ENCODE measurements around the gene FARS2.

FARS2 gene

DNA sequence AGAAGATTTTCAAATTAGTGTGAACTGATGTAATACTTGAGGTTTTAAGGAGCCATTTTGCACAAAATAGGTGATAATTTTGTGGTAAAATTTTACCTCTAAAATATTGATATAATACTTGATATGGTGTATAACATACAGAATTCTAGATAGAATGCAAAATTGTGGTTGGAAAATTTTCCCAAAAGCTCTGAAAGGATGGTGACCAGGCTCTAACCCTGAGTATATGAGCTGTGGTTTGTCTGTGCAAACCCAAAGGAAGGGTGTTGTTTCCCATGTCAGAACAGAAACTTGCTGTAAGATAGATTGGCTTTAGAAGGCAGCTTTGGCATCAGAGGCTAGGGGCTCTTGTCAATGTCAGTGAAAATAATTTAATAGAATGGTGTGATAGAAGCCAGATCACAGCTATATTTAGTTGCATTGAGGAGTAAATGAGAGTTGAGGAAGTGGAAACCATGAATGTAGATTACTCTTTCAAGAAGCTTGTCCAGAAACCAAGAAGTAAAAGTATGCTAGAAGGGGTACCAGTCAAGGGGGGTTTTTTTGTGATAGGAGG lies 257.7 kb downstream of the FARS2 start:
- DNase-seq (ENCODE audit: low spot score) = no peak
- no peak overlapping the region for H3K27ac ChIP-seq
- POLR2A ChIA-PET (ENCODE audit: low non-redundant PET) = no interaction called here
- TF ChIP-seq, protein P1, sequence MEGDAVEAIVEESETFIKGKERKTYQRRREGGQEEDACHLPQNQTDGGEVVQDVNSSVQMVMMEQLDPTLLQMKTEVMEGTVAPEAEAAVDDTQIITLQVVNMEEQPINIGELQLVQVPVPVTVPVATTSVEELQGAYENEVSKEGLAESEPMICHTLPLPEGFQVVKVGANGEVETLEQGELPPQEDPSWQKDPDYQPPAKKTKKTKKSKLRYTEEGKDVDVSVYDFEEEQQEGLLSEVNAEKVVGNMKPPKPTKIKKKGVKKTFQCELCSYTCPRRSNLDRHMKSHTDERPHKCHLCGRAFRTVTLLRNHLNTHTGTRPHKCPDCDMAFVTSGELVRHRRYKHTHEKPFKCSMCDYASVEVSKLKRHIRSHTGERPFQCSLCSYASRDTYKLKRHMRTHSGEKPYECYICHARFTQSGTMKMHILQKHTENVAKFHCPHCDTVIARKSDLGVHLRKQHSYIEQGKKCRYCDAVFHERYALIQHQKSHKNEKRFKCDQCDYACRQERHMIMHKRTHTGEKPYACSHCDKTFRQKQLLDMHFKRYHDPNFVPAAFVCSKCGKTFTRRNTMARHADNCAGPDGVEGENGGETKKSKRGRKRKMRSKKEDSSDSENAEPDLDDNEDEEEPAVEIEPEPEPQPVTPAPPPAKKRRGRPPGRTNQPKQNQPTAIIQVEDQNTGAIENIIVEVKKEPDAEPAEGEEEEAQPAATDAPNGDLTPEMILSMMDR (conservative IDR thresholded peaks at IDR 0.05; ENCODE audit: low read depth) = no peak
- CTCF ChIA-PET = interaction anchor here (0.7 kb wide), 1 partner anchor 400 kb away, joined by 6 read pairs; no protein-coding TSS in a partner anchor

DNA sequence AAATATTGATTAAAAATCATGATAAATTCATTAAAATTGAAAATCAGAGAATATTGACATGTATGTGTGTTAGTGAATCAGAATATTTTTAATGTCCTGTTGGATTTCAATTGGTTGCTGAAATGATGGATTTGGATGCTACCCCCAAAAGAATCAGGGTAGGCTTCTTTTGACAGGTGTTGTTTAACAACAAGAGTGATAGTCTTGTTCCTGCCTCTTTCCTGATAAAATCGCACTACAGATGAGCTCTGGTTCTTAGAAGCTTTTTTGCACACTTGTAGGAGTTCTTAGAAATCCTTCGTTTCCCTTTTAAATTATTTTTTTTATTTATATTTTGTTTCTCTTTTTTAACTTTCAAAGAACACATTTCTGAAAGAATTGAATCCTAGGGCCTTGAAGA lies 259.5 kb downstream of the FARS2 start:
- ChIA-PET CTCF (interaction anchor here (0.8 kb wide), 1 partner anchor 105 kb away, joined by 3 read pairs; no protein-coding TSS in a partner anchor), POLR2A (ENCODE audit: low non-redundant PET) (no interaction called here)
- TF ChIP-seq, protein P1 (conservative IDR thresholded peaks at IDR 0.05; ENCODE audit: low read depth) = no peak
- DNase-seq (ENCODE audit: low spot score) = no peak
- H3K27ac ChIP-seq = no peak overlapping the region

DNA sequence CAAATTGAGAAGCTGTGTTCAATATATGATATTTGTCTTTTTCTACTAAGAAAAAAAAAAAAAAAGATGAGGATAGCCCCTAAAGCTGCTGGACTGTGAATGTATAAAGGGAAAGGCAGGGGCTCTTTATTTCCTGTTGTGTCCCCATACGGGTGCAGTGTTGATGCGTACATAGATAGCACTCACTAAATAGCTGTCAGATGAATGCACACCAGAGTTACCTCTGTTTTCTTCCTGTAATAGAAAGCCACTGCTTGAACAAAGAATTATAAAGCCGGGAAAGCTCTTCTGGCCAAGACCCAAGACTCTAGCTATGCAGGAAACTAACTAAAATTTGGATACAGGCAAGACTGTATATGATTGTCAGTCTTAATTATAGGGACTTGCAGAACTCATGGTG lies 260.0 kb downstream of the FARS2 start:
- no peak for DNase-seq (ENCODE audit: low spot score)
- POLR2A ChIA-PET (ENCODE audit: low non-redundant PET) = no interaction called here
- CTCF ChIA-PET = interaction anchor here (0.7 to 0.8 kb wide), 2 partner anchors 20 to 104 kb away, joined by 3 to 4 read pairs; no protein-coding TSS in a partner anchor
- TF ChIP-seq, protein P1 (conservative IDR thresholded peaks at IDR 0.05; ENCODE audit: low read depth) = no peak
- no peak overlapping the region for H3K27ac ChIP-seq

DNA sequence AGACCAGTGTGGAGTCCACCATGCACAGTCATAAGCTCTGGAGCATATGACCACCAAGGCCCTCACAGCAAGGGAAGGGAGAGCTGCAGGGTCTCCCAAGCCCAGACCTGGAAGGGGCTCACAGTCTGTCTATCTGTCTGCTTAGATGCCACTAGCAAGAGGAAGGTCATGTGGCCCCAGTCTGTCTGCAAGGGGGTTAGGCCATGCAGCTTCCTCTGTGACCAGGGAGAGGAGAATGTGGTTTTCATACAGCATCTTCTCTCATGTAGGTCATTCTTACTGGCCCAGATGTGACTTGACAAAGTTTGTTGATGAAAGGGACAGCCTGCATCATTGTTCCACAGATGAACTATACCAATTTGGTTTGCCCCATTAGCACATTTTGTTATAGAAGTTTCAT lies 260.8 kb downstream of the FARS2 start:
- DNase-seq (ENCODE audit: low spot score) = no peak
- no peak overlapping the region for H3K27ac ChIP-seq
- ChIA-PET POLR2A (ENCODE audit: low non-redundant PET) (no interaction called here), CTCF (interaction anchor here (0.6 kb wide), 1 partner anchor 142 kb away, joined by 3 read pairs; no protein-coding TSS in a partner anchor)
- TF ChIP-seq, protein P1 (conservative IDR thresholded peaks at IDR 0.05; ENCODE audit: low read depth) = no peak

DNA sequence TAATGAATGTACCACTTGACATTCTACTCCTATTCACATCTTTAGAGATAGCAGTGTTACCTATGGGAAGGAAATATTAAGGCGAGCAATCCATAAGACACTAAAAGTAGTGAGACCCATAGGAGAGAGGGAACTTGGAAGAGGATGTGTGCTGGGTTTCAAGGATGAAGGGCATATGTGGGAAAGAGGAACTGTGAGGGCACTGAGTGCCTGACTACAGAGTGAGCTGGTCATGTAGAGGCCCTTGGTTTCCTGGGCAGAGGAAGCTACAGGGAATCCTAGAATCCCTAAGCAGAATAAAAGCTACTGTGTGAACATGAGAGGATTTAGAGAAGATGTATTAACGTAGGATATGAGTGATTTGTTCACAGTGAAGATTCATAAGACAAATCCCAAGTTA lies 262.8 kb downstream of the FARS2 start:
- no peak for DNase-seq (ENCODE audit: low spot score)
- no peak overlapping the region for H3K27ac ChIP-seq
- TF ChIP-seq, protein P1 (conservative IDR thresholded peaks at IDR 0.05; ENCODE audit: low read depth) = no peak
- ChIA-PET CTCF (no interaction called here), POLR2A (ENCODE audit: low non-redundant PET) (no interaction called here)

DNA sequence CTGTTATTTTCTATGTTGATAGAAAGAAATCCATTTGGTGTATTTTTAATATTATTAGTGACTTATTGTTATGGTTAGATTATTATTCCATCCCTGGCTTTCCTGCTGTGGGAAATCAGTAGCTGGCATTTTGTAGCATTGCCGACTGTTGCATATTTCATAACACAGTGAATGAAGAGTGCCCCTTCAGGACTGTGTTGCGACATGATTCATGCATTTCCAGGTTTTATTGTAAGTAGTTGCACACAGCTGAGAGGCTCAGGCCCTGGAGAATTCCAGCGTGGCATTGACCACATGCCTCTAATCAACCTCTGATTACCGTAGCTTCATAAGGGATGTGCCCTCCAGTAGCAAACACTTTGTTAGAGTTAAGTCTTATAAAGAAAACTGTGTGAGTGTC lies 263.9 kb downstream of the FARS2 start:
- H3K27ac ChIP-seq = no peak overlapping the region
- DNase-seq (ENCODE audit: low spot score) = no peak
- ChIA-PET CTCF (no interaction called here), POLR2A (ENCODE audit: low non-redundant PET) (interaction anchor here (0.6 kb wide), 1 partner anchor 196 kb away, joined by 3 read pairs; no protein-coding TSS in a partner anchor)
- TF ChIP-seq, protein P1 (conservative IDR thresholded peaks at IDR 0.05; ENCODE audit: low read depth) = no peak
